Hepatocyte (in vitro differentiated cells): ENCODE data around the gene SOX13.

Experiments used
- CTCF ChIP-seq: fragments of 200-600 bp; sonication (generic); IDR thresholded peaks from 2 replicates; pipeline ENCODE4 v1.5.1; 2016; ENCODE audit warnings: antibody characterized with exemption, mild to moderate bottlenecking; ENCODE audit not compliant: poor library complexity
- EZH2 ChIP-seq: fragments of 200-600 bp; sonication (generic); IDR thresholded peaks from 2 replicates; pipeline ENCODE4 v1.6.1; 2016; ENCODE audit warnings: antibody characterized with exemption, mild to moderate bottlenecking, borderline replicate concordance
- EZH2phosphoT487 ChIP-seq: fragments of 200-600 bp; sonication (generic); IDR thresholded peaks from one replicate; pipeline ENCODE4 v1.6.1; 2018; ENCODE audit warnings: antibody characterized with exemption, mild to moderate bottlenecking, low read depth, moderate library complexity; ENCODE audit not compliant: unreplicated experiment, severe bottlenecking

- TF ChIP-seq EZH2, result no peak
- no peak for TF ChIP-seq CTCF
- TF ChIP-seq EZH2phosphoT487, result no peak
Measured at GRCh38 chr1:204167730-204168129, 94.8 kb downstream of the SOX13 start.
